ENCODE measurements around the gene NAPB.

Gene NAPB

DNA sequence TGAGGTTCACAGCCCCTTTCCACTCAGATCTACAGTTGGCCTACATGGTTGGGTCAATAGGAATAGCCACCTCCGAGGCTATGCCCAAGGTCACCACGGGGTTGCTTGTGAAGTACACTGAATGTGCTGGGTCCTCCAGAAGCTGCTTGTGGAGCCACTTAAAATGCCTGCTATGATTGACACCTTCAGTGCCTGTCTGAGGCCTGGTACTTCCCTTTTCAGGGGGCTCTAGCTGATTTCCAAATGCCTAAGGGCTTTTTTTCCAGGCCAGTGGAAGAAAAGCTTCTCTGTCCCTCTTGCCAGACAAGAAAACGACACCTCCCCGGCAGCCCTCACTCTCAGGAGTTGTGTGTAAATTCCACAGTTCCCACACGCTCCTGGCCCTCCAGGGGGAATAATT lies 77.0 kb downstream of the NAPB start:
- DNase-seq (ENCODE audit: low read depth) = no peak

DNA sequence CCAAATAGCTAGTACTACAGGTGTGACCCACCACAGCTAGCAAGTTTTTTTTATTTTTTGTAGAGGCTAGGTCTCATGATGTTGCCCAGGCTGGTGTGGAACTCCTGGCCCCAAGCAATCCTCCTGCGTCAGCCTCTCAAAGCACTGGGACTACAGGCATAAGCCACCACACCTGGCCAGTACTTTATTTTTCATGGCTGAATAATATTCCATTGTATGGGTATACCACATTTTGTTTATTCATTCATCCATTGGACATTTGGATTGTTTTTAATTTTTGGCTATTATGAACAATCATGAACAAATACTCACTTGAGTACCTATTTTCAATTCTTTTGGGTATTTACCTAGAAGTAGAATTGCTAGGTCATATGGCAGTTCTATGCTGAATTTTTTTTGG lies 77.7 kb downstream of the NAPB start:
- no peak for DNase-seq (ENCODE audit: low read depth)

DNA sequence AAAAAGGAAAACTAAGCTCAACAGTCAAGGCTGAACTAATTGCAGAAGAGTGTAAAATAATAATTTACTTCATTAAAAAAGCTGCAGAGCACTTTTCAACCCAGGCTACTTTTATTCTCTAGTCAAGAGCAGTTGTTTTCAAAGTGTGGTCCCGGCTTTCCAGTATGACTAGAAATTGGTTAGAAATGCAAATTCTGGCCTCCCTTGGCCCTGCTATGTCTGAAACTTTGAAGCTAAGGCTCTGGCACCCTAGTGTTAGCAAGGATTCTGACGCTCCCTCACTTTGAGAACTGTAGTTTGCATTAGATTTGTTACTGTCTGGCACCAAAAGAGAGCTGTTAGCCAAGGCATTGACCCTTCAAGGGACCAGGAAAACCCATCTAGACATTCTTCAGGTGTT lies 80.2 kb downstream of the NAPB start:
- DNase-seq (ENCODE audit: low read depth) = no peak

GRCh38 chr20:23340524-23340923 lies 80.8 kb downstream of the NAPB start:
- DNase-seq (ENCODE audit: low read depth) = peak; percentile 67

DNA sequence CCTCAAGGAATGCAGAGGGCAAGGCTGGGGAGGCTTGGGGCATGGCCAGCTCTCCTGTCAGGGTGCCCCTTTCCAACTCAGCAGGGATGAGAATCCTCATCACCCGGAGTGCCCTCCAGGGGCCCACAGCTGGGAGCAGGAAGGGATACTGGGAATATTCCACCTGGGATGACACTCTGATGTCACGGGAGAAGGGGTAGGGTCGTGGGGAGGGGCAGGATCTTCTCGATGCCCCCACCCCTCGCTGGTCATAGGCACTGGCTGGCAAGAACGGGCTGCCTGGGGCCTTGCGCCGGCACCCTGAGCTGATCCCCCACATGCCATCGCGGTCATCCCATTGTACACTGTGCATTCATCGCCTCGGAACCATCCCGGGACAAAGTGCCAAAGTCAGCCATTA lies 81.3 kb downstream of the NAPB start:
- DNase-seq (ENCODE audit: low read depth) = no peak

DNA sequence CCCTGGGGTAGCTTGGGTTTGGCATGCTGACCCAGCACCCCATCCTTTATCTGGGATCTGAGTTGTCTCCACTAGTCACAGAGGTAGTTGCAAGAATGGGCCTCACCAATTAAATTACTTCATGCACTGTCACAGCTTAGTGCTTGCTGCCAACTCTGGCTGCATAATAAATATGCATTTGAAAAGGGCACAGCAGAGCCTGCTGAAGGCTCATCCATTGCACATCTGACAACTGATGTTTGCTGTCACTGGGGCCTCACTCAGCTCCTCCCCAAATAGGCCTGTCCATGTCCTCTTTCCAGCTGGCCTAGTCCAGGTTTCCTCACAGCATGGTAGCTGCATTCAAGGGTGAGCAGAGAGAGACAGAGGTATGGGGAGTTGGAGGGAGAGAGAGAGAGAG lies 84.0 kb downstream of the NAPB start:
- no peak for DNase-seq (ENCODE audit: low read depth)

- no peak for DNase-seq (ENCODE audit: low read depth)
Observed at GRCh38 chr20:23336476-23336875, 84.8 kb downstream of the NAPB start.

DNA sequence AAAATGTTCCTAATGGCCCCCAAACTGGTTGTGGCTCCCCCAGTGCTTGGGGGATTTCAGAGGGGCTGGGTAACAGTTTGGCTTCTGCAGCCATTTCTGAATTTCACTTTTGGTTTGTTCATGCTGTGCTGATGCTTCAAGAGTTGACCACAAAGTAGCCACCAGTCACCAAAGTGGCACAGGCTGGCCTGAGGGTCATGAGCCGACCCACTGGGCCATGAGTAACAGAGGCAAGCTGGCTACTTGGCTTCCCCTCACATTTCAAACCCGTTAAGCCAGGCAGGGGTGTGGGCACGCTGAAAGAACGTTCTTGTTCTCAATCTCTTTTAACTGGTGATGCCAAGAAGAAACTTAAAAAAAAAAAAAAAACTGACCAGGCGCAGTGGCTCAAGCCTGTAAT lies 85.8 kb downstream of the NAPB start:
- no peak for DNase-seq (ENCODE audit: low read depth)

DNA sequence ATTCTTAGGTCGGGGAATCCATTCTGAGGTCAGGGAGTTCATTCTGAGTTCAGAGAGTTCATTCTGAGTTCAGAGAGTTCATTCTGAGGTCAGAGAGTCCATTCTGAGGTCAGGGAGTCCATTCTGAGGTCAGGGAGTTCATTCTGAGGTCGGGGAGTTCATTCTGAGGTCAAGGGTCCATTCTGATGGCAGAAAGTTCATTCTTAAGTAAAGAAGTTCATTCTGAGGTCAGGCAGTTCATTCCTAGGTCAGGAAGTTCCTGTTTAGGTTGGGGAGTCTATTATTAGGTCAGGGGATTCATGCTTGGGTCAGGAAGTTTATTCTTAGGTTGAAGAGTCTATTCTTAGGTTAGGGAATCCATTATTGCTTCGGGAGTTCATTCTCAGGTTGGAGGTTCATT lies 87.2 kb downstream of the NAPB start:
- DNase-seq (ENCODE audit: low read depth) = no peak

DNA sequence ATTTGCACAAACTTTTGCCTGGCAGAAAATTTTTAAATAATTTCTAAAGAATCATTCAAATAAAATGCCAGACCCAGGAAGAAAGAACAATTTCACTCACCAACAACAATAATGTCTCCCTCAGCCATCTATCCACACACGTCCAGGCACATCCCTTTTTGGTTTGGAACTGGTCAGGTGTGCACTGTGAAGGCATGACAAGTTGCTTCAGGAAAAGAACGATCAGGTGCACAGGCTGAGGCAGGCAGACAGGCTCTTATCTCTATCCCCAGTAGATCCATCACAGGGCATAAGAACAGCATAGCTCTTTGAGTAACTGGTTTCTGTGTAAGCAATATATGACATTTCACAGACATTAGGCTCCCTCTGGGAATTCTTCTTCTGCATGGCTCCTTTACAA lies 88.8 kb downstream of the NAPB start:
- no peak for DNase-seq (ENCODE audit: low read depth)

- no peak for DNase-seq (ENCODE audit: low read depth)
Observed at GRCh38 chr20:23331450-23332350, 89.6 kb downstream of the NAPB start.

DNA sequence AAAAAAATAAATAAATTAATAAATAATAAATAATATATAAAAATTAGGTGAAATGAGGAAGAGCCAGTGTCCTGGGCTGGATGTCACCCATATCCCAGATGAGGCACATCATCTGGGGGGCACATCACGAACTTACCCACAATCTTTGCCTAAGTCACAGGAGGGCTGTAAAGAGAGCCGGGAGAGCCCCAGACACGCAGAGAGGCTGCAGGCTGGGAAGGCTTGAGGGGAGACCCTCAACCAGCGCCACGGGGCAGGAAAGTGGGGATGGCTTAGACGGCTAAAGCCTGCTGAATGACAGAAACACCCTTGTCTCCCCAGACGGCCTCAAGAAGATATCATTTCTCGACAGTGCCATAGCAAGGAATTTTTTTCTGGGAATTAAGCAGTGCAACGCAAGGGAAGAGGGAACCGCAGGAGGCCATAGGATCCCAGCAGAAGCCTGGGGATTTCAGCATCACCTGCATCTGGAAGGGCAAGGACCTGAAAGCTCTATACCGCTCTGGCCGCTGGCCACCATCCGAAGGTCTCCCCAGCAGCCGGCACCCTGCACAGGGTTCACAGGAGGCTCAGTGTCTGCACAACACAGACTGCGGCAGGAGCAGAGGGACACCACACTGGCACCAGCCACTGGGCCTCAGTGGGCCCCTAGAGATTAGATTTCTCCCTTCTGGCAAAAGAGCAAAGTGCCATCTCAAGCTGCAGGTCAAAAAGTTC lies 93.5 kb downstream of the NAPB start:
- DNase-seq (ENCODE audit: low read depth) = no peak

DNA sequence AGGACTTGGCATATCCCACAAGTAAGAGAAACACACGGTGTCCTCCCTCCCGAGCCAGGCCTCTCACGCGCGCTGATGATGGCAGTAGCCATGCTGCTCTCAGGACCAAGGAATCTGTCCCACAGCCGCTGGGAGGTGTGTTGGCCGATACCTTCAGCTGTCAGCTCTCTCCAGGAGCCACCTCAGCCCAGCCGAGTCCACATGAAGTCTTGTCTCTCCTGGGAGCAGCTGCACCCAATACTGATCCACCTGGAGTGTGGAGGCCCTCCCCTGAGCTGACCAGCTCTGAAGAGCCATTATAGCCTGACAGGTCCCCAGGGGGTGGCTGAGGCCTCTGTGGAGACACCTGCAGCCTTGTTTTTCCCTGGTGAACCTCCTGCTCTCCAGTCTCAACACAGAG lies 94.5 kb downstream of the NAPB start:
- DNase-seq (ENCODE audit: low read depth) = no peak

- DNase-seq (ENCODE audit: low read depth) = no peak
Observed at GRCh38 chr20:23325107-23325506, 96.2 kb downstream of the NAPB start.

Data from fibroblast of gingiva (primary cell).